LNCaP clone FGC (cell line): ENCODE measurements around the gene LUC7L.
"Not testable (repeated sequence)": the region's sequence is repeated elsewhere in the genome, so short reads cannot be mapped to it uniquely, and the experiment has no call there.

ENCODE experiments used
- DNase-seq: peaks from one replicate; pipeline ENCODE4 v3.0.0-alpha.2; 2011; ENCODE audit warnings: low read depth
- H3K4me3 ChIP-seq: 2 replicates; pipeline ENCODE4 v1.5.1; 2011; ENCODE audit warnings: mild to moderate bottlenecking, low read depth, low read length, control low read depth
- TF ChIP-seq, protein P1 (sequence below): IDR thresholded peaks from 2 replicates; pipeline ENCODE4 v1.5.1; 2012; ENCODE audit warnings: mild to moderate bottlenecking; ENCODE audit not compliant: control insufficient read depth, insufficient read depth; ENCODE audit errors: extremely low read depth

The LUC7L gene

DNA sequence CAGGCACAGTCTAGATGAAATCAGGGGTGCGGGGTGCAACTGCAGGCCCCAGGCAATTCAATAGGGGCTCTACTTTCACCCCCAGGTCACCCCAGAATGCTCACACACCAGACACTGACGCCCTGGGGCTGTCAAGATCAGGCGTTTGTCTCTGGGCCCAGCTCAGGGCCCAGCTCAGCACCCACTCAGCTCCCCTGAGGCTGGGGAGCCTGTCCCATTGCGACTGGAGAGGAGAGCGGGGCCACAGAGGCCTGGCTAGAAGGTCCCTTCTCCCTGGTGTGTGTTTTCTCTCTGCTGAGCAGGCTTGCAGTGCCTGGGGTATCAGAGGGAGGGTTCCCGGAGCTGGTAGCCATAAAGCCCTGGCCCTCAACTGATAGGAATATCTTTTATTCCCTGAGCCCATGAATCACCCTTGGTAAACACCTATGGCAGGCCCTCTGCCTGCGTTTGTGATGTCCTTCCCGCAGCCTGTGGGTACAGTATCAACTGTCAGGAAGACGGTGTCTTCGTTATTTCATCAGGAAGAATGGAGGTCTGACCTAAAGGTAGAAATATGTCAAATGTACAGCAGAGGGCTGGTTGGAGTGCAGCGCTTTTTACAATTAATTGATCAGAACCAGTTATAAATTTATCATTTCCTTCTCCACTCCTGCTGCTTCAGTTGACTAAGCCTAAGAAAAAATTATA is 51.1 kb downstream of the LUC7L start:
- H3K4me3 ChIP-seq, result no peak overlapping the region
- TF ChIP-seq, protein P1, sequence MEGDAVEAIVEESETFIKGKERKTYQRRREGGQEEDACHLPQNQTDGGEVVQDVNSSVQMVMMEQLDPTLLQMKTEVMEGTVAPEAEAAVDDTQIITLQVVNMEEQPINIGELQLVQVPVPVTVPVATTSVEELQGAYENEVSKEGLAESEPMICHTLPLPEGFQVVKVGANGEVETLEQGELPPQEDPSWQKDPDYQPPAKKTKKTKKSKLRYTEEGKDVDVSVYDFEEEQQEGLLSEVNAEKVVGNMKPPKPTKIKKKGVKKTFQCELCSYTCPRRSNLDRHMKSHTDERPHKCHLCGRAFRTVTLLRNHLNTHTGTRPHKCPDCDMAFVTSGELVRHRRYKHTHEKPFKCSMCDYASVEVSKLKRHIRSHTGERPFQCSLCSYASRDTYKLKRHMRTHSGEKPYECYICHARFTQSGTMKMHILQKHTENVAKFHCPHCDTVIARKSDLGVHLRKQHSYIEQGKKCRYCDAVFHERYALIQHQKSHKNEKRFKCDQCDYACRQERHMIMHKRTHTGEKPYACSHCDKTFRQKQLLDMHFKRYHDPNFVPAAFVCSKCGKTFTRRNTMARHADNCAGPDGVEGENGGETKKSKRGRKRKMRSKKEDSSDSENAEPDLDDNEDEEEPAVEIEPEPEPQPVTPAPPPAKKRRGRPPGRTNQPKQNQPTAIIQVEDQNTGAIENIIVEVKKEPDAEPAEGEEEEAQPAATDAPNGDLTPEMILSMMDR, result no peak
- no peak for DNase-seq

DNA sequence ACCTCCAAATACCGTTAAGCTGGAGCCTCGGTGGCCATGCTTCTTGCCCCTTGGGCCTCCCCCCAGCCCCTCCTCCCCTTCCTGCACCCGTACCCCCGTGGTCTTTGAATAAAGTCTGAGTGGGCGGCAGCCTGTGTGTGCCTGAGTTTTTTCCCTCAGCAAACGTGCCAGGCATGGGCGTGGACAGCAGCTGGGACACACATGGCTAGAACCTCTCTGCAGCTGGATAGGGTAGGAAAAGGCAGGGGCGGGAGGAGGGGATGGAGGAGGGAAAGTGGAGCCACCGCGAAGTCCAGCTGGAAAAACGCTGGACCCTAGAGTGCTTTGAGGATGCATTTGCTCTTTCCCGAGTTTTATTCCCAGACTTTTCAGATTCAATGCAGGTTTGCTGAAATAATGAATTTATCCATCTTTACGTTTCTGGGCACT is 51.8 kb downstream of the LUC7L start:
- TF ChIP-seq, protein P1, result no peak
- DNase-seq, result no peak
- no peak overlapping the region for H3K4me3 ChIP-seq

DNA sequence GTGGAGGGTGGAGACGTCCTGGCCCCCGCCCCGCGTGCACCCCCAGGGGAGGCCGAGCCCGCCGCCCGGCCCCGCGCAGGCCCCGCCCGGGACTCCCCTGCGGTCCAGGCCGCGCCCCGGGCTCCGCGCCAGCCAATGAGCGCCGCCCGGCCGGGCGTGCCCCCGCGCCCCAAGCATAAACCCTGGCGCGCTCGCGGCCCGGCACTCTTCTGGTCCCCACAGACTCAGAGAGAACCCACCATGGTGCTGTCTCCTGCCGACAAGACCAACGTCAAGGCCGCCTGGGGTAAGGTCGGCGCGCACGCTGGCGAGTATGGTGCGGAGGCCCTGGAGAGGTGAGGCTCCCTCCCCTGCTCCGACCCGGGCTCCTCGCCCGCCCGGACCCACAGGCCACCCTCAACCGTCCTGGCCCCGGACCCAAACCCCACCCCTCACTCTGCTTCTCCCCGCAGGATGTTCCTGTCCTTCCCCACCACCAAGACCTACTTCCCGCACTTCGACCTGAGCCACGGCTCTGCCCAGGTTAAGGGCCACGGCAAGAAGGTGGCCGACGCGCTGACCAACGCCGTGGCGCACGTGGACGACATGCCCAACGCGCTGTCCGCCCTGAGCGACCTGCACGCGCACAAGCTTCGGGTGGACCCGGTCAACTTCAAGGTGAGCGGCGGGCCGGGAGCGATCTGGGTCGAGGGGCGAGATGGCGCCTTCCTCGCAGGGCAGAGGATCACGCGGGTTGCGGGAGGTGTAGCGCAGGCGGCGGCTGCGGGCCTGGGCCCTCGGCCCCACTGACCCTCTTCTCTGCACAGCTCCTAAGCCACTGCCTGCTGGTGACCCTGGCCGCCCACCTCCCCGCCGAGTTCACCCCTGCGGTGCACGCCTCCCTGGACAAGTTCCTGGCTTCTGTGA is 52.5 kb downstream of the LUC7L start, which contains the start of gene HBA1:
HBA1 (plus strand) TSS at position 204 of the 906 bp plus-strand sequence; CDS start at position 241, 37 bp downstream.
- DNase-seq, H3K4me3 ChIP-seq: not testable (repeated sequence)

DNA sequence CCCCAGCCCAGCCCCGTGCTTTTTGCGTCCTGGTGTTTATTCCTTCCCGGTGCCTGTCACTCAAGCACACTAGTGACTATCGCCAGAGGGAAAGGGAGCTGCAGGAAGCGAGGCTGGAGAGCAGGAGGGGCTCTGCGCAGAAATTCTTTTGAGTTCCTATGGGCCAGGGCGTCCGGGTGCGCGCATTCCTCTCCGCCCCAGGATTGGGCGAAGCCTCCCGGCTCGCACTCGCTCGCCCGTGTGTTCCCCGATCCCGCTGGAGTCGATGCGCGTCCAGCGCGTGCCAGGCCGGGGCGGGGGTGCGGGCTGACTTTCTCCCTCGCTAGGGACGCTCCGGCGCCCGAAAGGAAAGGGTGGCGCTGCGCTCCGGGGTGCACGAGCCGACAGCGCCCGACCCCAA is 53.2 kb downstream of the LUC7L start:
- H3K4me3 ChIP-seq, DNase-seq: not testable (repeated sequence)

DNA sequence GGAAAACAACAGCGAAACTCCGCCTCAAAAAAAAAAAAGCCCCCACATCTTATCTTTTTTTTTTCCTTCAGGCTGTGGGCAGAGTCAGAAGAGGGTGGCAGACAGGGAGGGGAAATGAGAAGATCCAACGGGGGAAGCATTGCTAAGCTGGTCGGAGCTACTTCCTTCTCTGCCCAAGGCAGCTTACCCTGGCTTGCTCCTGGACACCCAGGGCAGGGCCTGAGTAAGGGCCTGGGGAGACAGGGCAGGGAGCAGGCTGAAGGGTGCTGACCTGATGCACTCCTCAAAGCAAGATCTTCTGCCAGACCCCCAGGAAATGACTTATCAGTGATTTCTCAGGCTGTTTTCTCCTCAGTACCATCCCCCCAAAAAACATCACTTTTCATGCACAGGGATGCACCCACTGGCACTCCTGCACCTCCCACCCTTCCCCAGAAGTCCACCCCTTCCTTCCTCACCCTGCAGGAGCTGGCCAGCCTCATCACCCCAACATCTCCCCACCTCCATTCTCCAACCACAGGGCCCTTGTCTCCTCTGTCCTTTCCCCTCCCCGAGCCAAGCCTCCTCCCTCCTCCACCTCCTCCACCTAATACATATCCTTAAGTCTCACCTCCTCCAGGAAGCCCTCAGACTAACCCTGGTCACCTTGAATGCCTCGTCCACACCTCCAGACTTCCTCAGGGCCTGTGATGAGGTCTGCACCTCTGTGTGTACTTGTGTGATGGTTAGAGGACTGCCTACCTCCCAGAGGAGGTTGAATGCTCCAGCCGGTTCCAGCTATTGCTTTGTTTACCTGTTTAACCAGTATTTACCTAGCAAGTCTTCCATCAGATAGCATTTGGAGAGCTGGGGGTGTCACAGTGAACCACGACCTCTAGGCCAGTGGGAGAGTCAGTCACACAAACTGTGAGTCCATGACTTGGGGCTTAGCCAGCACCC is 54.0 kb downstream of the LUC7L start:
- H3K4me3 ChIP-seq, result no peak overlapping the region
- DNase-seq, result no peak
- TF ChIP-seq, protein P1, result no peak

DNA sequence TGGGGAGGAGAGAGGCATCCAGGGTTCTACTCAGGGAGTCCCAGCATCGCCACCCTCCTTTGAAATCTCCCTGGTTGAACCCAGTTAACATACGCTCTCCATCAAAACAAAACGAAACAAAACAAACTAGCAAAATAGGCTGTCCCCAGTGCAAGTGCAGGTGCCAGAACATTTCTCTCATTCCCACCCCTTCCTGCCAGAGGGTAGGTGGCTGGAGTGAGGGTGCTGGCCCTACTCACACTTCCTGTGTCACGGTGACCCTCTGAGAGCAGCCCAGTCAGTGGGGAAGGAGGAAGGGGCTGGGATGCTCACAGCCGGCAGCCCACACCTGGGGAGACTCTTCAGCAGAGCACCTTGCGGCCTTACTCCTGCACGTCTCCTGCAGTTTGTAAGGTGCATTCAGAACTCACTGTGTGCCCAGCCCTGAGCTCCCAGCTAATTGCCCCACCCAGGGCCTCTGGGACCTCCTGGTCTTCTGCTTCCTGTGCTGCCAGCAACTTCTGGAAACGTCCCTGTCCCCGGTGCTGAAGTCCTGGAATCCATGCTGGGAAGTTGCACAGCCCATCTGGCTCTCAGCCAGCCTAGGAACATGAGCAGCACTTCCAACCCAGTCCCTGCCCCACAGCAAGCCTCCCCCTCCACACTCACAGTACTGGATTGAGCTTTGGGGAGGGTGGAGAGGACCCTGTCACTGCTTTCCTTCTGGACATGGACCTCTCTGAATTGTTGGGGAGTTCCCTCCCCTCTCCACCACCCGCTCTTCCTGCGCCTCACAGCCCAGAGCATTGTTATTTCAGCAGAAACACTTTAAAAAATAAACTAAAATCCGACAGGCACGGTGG is 55.1 kb downstream of the LUC7L start:
- DNase-seq, result not testable (repeated sequence)

DNA sequence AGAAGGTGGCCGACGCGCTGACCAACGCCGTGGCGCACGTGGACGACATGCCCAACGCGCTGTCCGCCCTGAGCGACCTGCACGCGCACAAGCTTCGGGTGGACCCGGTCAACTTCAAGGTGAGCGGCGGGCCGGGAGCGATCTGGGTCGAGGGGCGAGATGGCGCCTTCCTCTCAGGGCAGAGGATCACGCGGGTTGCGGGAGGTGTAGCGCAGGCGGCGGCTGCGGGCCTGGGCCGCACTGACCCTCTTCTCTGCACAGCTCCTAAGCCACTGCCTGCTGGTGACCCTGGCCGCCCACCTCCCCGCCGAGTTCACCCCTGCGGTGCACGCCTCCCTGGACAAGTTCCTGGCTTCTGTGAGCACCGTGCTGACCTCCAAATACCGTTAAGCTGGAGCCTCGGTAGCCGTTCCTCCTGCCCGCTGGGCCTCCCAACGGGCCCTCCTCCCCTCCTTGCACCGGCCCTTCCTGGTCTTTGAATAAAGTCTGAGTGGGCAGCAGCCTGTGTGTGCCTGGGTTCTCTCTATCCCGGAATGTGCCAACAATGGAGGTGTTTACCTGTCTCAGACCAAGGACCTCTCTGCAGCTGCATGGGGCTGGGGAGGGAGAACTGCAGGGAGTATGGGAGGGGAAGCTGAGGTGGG is 55.9 kb downstream of the LUC7L start:
- H3K4me3 ChIP-seq, DNase-seq: not testable (repeated sequence)

More for the DNA sequence above, 55.1 kb downstream of the LUC7L start:
- not testable (repeated sequence) for H3K4me3 ChIP-seq

DNA sequence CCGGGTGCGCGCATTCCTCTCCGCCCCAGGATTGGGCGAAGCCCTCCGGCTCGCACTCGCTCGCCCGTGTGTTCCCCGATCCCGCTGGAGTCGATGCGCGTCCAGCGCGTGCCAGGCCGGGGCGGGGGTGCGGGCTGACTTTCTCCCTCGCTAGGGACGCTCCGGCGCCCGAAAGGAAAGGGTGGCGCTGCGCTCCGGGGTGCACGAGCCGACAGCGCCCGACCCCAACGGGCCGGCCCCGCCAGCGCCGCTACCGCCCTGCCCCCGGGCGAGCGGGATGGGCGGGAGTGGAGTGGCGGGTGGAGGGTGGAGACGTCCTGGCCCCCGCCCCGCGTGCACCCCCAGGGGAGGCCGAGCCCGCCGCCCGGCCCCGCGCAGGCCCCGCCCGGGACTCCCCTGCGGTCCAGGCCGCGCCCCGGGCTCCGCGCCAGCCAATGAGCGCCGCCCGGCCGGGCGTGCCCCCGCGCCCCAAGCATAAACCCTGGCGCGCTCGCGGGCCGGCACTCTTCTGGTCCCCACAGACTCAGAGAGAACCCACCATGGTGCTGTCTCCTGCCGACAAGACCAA is 56.8 kb downstream of the LUC7L start, which contains the start of gene HBA2:
HBA2 (plus strand) TSS at position 503 of the 568 bp plus-strand sequence; CDS start at position 540, 37 bp downstream.
- H3K4me3 ChIP-seq, DNase-seq: not testable (repeated sequence)
